GM19193 (cell line): Measurements from ENCODE around the gene NODAL.

Experiments
- POLR2A ChIP-seq: IDR thresholded peaks from 4 replicates; pipeline ENCODE4 v1.6.1; 2011; ENCODE audit not compliant: insufficient read depth, insufficient read length; ENCODE audit errors: extremely low read depth

NODAL gene

GRCh38 chr10:70445718-70446657, 4.5 kb upstream of the NODAL start:
- no peak for TF ChIP-seq POLR2A

DNA sequence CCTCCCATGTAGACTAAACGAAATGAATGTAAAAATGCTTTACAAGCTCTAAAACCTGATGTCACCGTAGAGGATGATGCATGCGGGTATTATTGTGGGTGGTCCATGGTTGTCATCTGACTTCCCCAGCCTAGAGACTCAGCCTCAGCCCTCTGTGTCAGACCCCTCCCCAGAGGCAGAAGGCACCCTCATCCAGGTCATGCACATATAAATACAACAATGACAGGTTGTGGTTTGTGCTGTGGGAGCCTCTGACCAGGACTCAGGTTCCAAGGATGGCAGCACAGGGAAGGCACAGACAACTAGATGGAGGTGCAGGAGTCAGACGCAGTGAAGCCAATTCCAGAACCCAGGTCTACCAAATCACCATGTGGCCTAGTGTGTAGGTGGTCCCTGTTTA, 3.3 kb upstream of the NODAL start:
- TF ChIP-seq POLR2A = no peak

DNA sequence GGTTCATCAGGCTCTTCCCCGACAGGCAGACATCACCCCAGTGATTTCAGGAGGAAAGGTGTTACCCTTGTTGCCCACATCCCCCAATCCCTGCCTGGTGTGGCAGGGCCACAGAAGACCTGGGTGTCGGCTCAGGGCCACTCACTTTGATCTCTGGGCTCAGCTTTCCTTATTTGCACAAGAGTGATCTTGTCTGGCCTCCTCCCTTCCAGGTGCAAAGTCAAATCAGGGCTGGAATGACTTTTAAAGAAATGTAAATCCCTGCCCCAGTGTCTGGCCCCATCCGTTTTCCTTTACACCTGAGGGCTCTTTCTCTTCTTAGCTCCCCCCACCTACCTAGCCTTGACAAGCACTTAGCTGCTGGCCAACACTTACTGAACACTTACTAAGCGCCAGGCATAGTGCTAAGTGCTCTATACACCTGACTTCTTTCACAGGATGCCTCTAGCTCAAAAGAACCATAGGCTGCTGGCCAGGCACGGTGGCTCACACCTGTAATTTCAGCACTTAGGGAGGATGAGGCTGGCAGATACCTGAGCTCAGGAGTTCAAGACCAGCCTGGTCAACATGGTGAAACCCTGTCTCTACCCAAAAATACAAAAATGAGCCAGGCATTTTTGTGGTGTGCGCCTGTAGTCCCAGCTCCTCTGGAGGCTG, 979 bp upstream of the NODAL start:
- no peak for TF ChIP-seq POLR2A

DNA sequence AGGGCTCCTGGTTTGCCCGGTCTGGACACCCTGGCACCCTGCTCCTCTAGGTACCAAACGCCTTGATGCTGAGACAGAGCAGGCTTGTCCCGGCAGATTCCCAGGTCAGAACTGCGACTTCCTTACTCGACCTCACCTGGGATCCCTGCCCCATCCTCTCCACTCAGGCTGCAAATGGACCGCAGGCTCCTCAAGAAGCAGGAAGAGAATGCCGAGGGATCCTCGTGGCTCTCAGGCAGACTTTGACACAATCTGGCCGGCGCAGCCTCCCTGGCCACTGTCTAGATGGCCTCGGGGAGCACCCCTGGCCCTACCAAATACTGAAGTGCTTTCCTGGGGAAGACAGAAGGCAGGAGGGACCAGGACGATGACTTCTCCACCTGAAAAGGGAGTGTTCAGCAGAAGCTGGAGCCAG, 421 bp upstream of the NODAL start:
- no peak for TF ChIP-seq POLR2A

- no peak for TF ChIP-seq POLR2A
These were observed 953 bp downstream of the NODAL start for GRCh38 chr10:70440296-70441160.

DNA sequence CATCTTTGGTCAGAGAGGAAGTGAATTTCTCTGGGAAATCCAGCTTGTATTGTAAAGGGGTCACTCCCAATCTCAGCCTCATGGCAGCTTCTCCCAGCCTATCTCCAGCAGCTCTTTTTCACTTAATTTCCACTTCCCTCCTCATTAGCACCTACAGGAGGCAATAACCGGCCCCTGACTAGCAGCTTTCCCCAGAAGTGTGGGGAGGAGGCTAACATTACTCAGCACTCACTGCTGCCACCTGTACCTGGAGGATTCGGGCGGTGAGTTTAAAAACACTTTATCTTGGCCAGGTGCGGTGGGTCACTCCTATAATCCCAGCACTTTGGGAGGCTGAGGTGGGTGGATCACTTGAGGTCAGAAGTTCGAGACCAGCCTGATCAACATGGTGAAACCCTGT, 3.8 kb downstream of the NODAL start:
- TF ChIP-seq POLR2A = no peak

- TF ChIP-seq POLR2A = no peak
These were observed 6.0 kb downstream of the NODAL start for GRCh38 chr10:70435241-70436085.

- no peak for TF ChIP-seq POLR2A
These were observed 7.8 kb downstream of the NODAL start for GRCh38 chr10:70433581-70434280.

DNA sequence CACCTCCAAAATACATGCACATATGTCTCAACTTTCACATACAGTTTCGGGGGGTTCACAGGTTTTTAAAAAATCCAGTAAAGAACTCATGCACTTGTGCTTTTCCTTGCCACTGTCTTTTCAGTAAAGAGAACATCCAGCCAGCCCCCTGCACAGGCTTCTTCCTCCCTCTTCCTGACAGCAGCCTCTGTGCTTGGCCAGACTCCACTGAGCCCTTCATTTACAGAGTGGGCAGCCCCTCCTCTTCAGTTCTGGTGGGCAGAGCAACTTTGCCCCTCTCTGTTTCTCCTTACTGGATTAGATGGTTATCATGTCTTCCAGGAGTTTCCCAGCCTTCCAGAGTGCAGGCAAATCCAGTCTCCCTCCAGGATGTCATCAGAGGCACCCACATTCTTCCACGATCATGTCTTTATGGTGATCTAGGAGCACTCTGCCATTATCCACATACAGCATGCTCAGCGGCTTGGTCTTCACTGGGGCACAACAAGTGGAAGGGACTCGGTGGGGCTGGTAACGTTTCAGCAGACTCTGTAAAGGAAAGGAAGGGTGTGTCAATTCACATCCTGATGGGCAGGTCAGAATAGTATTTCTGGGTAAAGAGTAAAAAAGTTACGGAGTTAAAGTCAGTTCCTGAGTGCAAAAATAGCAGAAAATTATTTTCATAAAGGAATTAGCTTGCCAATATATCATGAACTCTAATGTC, 8.8 kb downstream of the NODAL start:
- TF ChIP-seq POLR2A = no peak

DNA sequence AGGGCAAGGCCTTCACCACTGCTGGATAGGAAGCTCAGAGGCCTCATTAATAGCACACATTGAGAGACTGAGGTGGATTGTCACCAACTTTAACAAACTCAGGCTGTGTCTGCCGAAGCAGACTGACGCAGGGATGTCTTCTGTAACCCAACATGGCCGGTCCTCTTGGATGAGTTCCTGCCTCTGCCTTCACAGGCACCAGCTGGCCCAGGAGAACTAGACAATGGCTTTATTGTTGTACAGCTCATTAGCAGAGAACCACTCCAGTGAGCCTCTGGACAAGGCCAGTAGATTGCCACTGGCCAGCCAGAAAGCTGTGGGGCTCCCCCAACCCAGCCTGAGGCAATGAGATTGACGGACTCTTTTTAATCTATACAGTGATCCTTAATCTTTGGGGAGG, 9.4 kb downstream of the NODAL start:
- TF ChIP-seq POLR2A = no peak

DNA sequence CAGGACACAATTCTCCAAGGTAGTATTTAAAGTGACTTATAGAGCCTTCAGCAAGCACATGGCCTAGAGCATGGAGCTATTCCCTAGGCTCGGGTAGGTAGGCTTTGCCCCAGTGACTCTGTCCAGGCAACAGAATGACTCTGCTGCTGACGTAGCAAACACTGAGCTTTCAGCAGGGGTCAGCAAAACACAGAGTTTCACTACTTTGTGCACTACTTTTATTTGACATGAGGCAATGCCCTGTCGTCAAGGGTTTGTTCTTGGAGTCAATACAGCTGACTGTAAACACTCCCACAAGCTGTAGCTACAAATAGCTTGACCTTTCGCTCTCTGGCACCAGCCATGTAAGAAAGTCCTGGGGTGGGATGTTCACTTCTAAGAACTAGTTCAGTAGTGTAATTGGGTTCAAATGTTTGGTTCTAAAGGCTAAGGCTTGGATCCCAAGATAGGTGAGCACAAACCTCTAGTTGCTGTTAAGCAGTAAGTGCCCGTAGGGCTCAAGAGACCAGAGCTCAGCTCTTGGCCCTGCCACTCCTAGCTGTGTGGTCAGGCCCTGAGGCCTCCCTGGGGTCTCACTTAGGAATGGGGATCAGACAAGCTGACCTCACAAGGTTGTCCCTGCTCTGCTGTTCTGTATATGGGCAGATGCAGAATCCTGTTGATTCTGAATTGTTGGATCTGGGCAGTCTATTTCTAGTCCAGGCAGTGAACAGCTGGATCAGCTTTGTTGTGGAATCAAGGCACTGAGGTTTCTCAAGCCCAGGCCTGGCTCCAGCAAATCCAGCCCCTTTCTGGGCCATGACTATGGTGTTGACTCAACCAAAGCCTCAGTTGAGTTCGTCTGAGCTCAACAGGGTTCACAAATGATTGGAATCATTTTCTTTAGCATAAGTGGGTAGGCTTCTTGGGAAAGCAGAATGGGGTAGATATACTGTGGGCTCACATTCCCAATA, 10.7 kb downstream of the NODAL start:
- no peak for TF ChIP-seq POLR2A

DNA sequence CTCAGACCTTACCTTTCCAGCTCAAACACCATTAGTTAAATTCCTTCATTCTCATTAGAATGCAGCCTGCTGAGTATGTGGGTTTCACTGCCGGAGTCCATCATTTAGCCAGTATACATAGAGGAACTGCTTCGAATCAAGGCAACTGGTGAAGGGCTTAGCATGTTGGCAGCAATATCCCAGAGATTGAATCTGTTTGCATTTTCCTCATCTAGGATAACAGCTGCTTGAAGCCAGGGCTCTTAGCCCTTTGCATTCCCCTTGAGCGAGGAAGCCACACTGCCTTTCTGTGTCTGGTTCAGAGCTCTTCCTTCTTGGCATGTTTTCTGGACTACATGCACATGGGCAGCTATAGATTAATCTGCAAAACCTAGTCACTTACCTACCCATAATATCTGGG, 14.7 kb downstream of the NODAL start:
- TF ChIP-seq POLR2A = no peak
